Keratinocyte (primary cell): ENCODE results near the gene NOD2. TPM values are rescaled to one million over a fixed set of nuclear protein-coding genes. Genes with fewer than 3 reads are reported as not detected.

ENCODE experiments used
- DNase-seq: peaks from one replicate; pipeline ENCODE4 v3.0.0-alpha.2; 2011; ENCODE audit warnings: low read depth, missing footprints, low spot score
- FAIRE-seq: peaks from 2 replicates; lab custom pipeline; 2011; peaks lifted over from hg19 to GRCh38; lab: Jason Lieb, UNC
- H2AFZ ChIP-seq: 2 replicates; pipeline ENCODE4 v1.6.0; 2012; ENCODE audit warnings: low read length, control low read depth, inconsistent platforms; ENCODE audit not compliant: control insufficient read depth
- H3K27ac ChIP-seq: 2 replicates; pipeline ENCODE4 v1.5.1; 2011; ENCODE audit warnings: low read length; ENCODE audit not compliant: control insufficient read depth, insufficient read depth
- H3K27me3 ChIP-seq: 3 replicates; pipeline ENCODE4 v1.6.0; 2011; ENCODE audit warnings: low read length; ENCODE audit not compliant: control insufficient read depth, insufficient read depth; ENCODE audit errors: extremely low read depth
- H3K36me3 ChIP-seq, 2 experiments: 2 replicates in 1 of 2; 3 replicates in 1 of 2; pipeline ENCODE4 v1.5.1; 2011; ENCODE audit warnings: low read length in 2 of 2, mild to moderate bottlenecking in 1 of 2; ENCODE audit not compliant: control insufficient read depth in 2 of 2, insufficient read depth in 2 of 2; ENCODE audit errors: extremely low read depth in 1 of 2
- H3K4me1 ChIP-seq: 3 replicates; pipeline ENCODE4 v1.5.1; 2011; ENCODE audit warnings: low read length; ENCODE audit not compliant: control insufficient read depth, insufficient read depth; ENCODE audit errors: extremely low read depth
- H3K4me2 ChIP-seq: 3 replicates; pipeline ENCODE4 v1.6.0; 2011; ENCODE audit warnings: low read depth, low read length; ENCODE audit not compliant: control insufficient read depth, insufficient read depth; ENCODE audit errors: extremely low read depth
- H3K4me3 ChIP-seq, 3 experiments: fragments of 200-600 bp in 1 of 3; sonication (generic) in 1 of 3; 2 replicates in 2 of 3; 3 replicates in 1 of 3; pipeline ENCODE4 v1.5.1; 2011 to 2016; ENCODE audit warnings: low read length in 3 of 3, mild to moderate bottlenecking in 3 of 3, control low read depth in 2 of 3, inconsistent platforms in 1 of 3, low read depth in 1 of 3, mixed read lengths in 1 of 3, mixed run types in 1 of 3, moderate library complexity in 1 of 3; ENCODE audit not compliant: control insufficient read depth in 2 of 3, insufficient read depth in 2 of 3; ENCODE audit errors: extremely low read depth in 1 of 3
- H3K79me2 ChIP-seq: 2 replicates; pipeline ENCODE4 v1.6.0; 2012; ENCODE audit warnings: low read length; ENCODE audit not compliant: control insufficient read depth, insufficient read depth
- H3K9ac ChIP-seq: 3 replicates; pipeline ENCODE4 v1.6.0; 2011; ENCODE audit warnings: low read length; ENCODE audit not compliant: control insufficient read depth, insufficient read depth; ENCODE audit errors: extremely low read depth
- H3K9me1 ChIP-seq: 3 replicates; pipeline ENCODE4 v1.6.0; 2011; ENCODE audit warnings: low read length; ENCODE audit not compliant: control insufficient read depth, insufficient read depth; ENCODE audit errors: extremely low read depth
- H3K9me3 ChIP-seq: 2 replicates; pipeline ENCODE4 v1.5.1; 2012; ENCODE audit warnings: low read depth, low read length; ENCODE audit not compliant: control insufficient read depth
- H4K20me1 ChIP-seq: 3 replicates; pipeline ENCODE4 v1.6.0; 2011; ENCODE audit warnings: low read length; ENCODE audit not compliant: control insufficient read depth, insufficient read depth; ENCODE audit errors: extremely low read depth
- CTCF ChIP-seq, 3 experiments: IDR thresholded peaks in 1 of 3; conservative IDR thresholded peaks in 1 of 3; optimal IDR thresholded peaks in 1 of 3; 2 replicates in 2 of 3; 3 replicates in 1 of 3; pipeline versions ENCODE3 to v1.5.1; 2011; ENCODE audit warnings: low read length in 3 of 3, mild to moderate bottlenecking in 3 of 3, moderate library complexity in 2 of 3, control low read depth in 1 of 3, inconsistent platforms in 1 of 3; ENCODE audit not compliant: insufficient read depth in 2 of 3; ENCODE audit errors: extremely low read depth in 1 of 3
- EZH2 ChIP-seq: IDR thresholded peaks from one replicate; pipeline ENCODE4 v1.6.1; 2012; ENCODE audit warnings: inconsistent platforms, mild to moderate bottlenecking, low read length, moderate library complexity
- dilution Hi-C: fragments of 300-500 bp; cut with MboI; formaldehyde crosslinking; loops from one replicate; pipeline ENCODE4 v1.7.0; 2020; ENCODE audit warnings: low sequenced_read_pairs; ENCODE audit not compliant: extremely low pct_ligation_motif_present
- polyA plus RNA-seq, 5 experiments: library from polyadenylated mRNA; depleted of rRNA in 3 of 5; stranded (reverse) in 3 of 5; stranded (forward) in 1 of 5; unstranded in 1 of 5; fragments of >200 nt; gene quantifications; 1 replicate in 1 of 5; 2 replicates in 3 of 5; 3 replicates in 1 of 5; pipeline versions ENCODE4 v1.2.1 to v1.2.3, GENCODE V29; 2011 to 2012; ENCODE audit warnings: missing spikeins in 2 of 5, low read depth in 1 of 5, low replicate concordance in 1 of 5

The NOD2 gene
- polyA plus RNA-seq, 1 donor (not counting 4 experiments of a cell fraction or from before 2014, with no cell fraction given) = 0.80 TPM

- Histone ChIP-seq H3K27me3 (no peaks in the 10 kb centered on the region), H4K20me1 (no peaks in the 10 kb centered on the region), H3K9ac (no peak overlapping the region), H2AFZ (no peak overlapping the region), H3K9me3 (no peaks in the 10 kb centered on the region), H3K27ac (no peak overlapping the region), H3K79me2 (peaks cover 17% of the 10 kb centered on the region), H3K9me1 (no peaks in the 10 kb centered on the region), H3K4me1 (peaks cover 28% of the 10 kb centered on the region), H3K4me3 (no peak overlapping the region), H3K4me2 (no peak overlapping the region), H3K36me3 (peaks cover 5 to 10% of the 10 kb centered on the region in 2 experiments)
- FAIRE-seq (no peak), DNase-seq (no peak)
- dilution Hi-C loops = no loop called here
- TF ChIP-seq EZH2 (no peak), CTCF (optimal IDR thresholded peaks at IDR 0.05 in 1 of 3, IDR thresholded peaks at IDR 0.05 in 1 of 3, conservative IDR thresholded peaks at IDR 0.05 in 1 of 3; ENCODE audit: extremely low read depth in 1 of 3, insufficient read depth in 2 of 3, low read length in 3 of 3) (no peak)
Measured at GRCh38 chr16:50761267-50761666, 67.9 kb downstream of the NOD2 start.

- Histone ChIP-seq H3K9me3 (no peaks in the 10 kb centered on the region), H4K20me1 (no peaks in the 10 kb centered on the region), H3K4me3 (no peak overlapping the region), H3K4me2 (no peak overlapping the region), H3K4me1 (peaks cover 20% of the 10 kb centered on the region), H3K79me2 (peaks cover 17% of the 10 kb centered on the region), H3K9me1 (no peaks in the 10 kb centered on the region), H3K36me3 (peaks cover 8 to 10% of the 10 kb centered on the region in 2 experiments), H3K9ac (no peak overlapping the region), H2AFZ (no peak overlapping the region), H3K27ac (peak overlapping the region; percentile 82), H3K27me3 (no peaks in the 10 kb centered on the region)
- DNase-seq (no peak), FAIRE-seq (no peak)
- dilution Hi-C loops = no loop called here
- TF ChIP-seq EZH2 = no peak
- no peak for TF ChIP-seq CTCF (optimal IDR thresholded peaks at IDR 0.05 in 1 of 3, IDR thresholded peaks at IDR 0.05 in 1 of 3, conservative IDR thresholded peaks at IDR 0.05 in 1 of 3; ENCODE audit: extremely low read depth in 1 of 3, insufficient read depth in 2 of 3, low read length in 3 of 3)
Measured at GRCh38 chr16:50762241-50762640, 68.8 kb downstream of the NOD2 start.
